Colonic mucosa (tissue), 4 donors: ENCODE results near the gene FAM163A. TPM values are rescaled to one million over a fixed set of nuclear protein-coding genes. Genes with fewer than 3 reads are reported as not detected.
A peak's percentile ranks its signal among the peaks of the same experiment; 100 is the strongest.

ENCODE experiments used
- DNase-seq: peaks from one replicate; pipeline ENCODE4 v3.0.0-alpha.2; 2020
- H3K27ac ChIP-seq: fragments of 200-600 bp; one replicate; pipeline ENCODE4 v1.8.0; 2021
- H3K27me3 ChIP-seq: fragments of 200-600 bp; one replicate; pipeline ENCODE4 v1.8.0; 2021
- H3K36me3 ChIP-seq: fragments of 200-600 bp; one replicate; pipeline ENCODE4 v1.8.0; 2021
- H3K4me1 ChIP-seq: fragments of 200-600 bp; one replicate; pipeline ENCODE4 v1.8.0; 2021; ENCODE audit warnings: mild to moderate bottlenecking
- H3K4me3 ChIP-seq: fragments of 200-600 bp; one replicate; pipeline ENCODE4 v1.8.0; 2021
- H3K9ac ChIP-seq, 2 donors: one replicate each; pipeline ENCODE4 v1.7.0; 2013; ENCODE audit warnings: control low read depth in 2 of 2, low read depth in 2 of 2, low read length in 2 of 2
- H3K9me3 ChIP-seq: fragments of 200-600 bp; one replicate; pipeline ENCODE4 v1.8.0; 2021
- intact Hi-C: fragments of 100-400 bp; cut with DNase I; formaldehyde crosslinking; loops from one replicate; pipeline ENCODE4 v1.14.1; 2022
- total RNA-seq, 2 donors: library from RNA; stranded (reverse); fragmentation: NEBNext Ultra II Directional in 1 of 2; extraction: Animal tissue kit (Norgen Biotek cat#: 25700) in 1 of 2; gene quantifications; one replicate each; pipeline ENCODE4 v1.2.1, GENCODE V29; 2021
- TF ChIP-seq, protein P1 (sequence below): fragments of 200-600 bp; IDR thresholded peaks from one replicate; pipeline ENCODE4 v1.8.0; 2022; ENCODE audit warnings: antibody characterized with exemption, mild to moderate bottlenecking
- donor health status: healthy.
- donor health status: DM: no; HTN: no; CAD: no.
- donor health status: DM: no; HTN: no; CAD: no.

FAM163A gene
- total RNA-seq, 2 donors from 2014 or later: 0.10 to 0.56 TPM

DNA sequence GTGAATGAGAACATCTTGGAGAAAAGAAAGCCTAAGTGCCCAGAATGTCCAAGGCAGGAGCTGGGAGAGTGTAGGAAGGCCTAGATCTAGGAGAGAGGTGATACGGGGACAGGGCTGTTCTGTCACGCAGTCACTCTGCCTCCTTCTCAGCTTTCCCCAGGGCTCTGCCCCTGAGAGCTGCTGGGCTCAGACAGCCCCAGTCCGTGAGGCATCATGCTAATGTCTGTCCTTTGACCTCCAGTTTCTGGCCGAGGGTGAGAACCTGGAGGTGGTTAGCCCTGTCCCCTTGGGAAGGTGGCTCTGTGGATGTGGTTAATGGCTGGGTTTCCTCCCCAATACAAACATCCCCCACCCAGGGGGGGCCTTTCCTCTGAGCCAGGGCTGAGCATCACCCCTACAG, 63.2 kb downstream of the FAM163A start:
- Histone ChIP-seq H3K4me1 (no peaks in the 10 kb centered on the region), H3K9ac (no peak overlapping the region), H3K4me3 (no peak overlapping the region), H3K27ac (no peak overlapping the region), H3K36me3 (no peaks in the 10 kb centered on the region), H3K9me3 (no peaks in the 10 kb centered on the region), H3K27me3 (no peaks in the 10 kb centered on the region)
- intact Hi-C loops: no loop called here
- TF ChIP-seq, protein P1, sequence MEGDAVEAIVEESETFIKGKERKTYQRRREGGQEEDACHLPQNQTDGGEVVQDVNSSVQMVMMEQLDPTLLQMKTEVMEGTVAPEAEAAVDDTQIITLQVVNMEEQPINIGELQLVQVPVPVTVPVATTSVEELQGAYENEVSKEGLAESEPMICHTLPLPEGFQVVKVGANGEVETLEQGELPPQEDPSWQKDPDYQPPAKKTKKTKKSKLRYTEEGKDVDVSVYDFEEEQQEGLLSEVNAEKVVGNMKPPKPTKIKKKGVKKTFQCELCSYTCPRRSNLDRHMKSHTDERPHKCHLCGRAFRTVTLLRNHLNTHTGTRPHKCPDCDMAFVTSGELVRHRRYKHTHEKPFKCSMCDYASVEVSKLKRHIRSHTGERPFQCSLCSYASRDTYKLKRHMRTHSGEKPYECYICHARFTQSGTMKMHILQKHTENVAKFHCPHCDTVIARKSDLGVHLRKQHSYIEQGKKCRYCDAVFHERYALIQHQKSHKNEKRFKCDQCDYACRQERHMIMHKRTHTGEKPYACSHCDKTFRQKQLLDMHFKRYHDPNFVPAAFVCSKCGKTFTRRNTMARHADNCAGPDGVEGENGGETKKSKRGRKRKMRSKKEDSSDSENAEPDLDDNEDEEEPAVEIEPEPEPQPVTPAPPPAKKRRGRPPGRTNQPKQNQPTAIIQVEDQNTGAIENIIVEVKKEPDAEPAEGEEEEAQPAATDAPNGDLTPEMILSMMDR: no peak
- no peak for DNase-seq

DNA sequence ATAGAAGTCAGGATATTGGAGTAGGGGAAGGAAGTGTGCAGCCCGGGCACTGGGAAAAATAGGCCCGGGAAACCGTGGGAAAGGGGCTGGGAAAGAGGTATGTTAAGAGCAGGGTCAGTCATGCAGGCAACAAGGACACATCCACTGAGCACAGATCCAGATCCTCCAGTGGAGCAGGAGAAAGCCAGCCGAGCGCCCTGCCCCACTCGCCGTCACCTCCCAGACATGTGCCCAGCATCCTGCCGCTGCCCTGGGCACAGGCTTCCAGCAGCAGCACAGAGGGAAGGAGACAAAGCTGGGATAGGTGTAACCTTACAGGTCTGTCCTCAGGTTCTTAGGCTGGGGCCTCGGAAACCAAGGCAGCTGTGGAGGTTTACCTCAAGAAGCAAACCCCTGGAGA, 64.2 kb downstream of the FAM163A start:
- Histone ChIP-seq H3K36me3 (no peaks in the 10 kb centered on the region), H3K4me3 (no peak overlapping the region), H3K27ac (no peak overlapping the region), H3K9ac (no peak overlapping the region), H3K27me3 (no peaks in the 10 kb centered on the region), H3K9me3 (no peaks in the 10 kb centered on the region), H3K4me1 (no peaks in the 10 kb centered on the region)
- TF ChIP-seq, protein P1: no peak
- intact Hi-C loops: no loop called here
- DNase-seq: no peak

DNA sequence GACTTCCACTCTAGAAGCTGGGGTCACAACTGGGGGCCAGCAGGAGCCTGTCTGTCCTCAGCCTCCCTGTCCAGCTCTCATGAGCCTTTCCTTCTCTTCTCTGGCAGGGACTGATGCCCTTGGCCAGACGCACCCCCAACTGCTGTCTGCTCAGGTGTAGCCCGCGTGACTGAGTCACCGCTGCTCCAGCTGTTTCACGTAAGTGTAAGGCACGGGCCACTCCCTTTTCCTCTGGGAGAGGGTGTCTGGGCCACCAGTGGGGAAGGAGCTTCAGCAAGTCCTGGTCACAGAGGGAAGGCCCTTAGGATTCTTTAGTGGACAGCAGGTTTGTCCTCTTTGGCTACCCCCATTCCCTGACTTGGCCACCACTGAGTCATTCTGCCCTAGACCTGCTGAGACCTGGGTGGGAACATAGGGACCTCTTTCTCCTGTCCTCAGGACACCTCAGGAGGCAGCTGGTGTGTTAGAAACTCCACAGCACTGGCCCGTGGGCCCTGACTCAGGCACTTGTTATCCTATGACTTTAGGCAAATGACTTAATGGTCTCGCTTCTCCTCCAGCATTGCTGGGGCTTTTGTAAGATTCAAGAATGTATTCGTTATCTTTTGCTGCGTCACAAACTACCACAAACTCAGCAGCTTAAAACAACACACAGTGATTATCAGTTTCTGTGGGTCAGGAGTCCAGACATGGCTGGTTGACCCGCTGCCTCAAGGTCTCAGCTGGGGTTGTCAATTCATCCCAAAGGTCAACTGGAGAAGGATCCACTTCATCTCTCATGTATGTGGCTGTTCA, 64.8 kb downstream of the FAM163A start:
- H3K4me3 ChIP-seq: no peak overlapping the region
- intact Hi-C loops: loop anchor here (2.0 kb wide), 1 partner anchor 99 kb away; no protein-coding TSS in a partner anchor
- no peaks in the 10 kb centered on the region for H3K4me1 ChIP-seq
- no peaks in the 10 kb centered on the region for H3K27me3 ChIP-seq
- DNase-seq: no peak
- H3K27ac ChIP-seq: no peak overlapping the region
- TF ChIP-seq, protein P1: no peak
- no peaks in the 10 kb centered on the region for H3K9me3 ChIP-seq
- no peak overlapping the region for H3K9ac ChIP-seq
- H3K36me3 ChIP-seq: no peaks in the 10 kb centered on the region

DNA sequence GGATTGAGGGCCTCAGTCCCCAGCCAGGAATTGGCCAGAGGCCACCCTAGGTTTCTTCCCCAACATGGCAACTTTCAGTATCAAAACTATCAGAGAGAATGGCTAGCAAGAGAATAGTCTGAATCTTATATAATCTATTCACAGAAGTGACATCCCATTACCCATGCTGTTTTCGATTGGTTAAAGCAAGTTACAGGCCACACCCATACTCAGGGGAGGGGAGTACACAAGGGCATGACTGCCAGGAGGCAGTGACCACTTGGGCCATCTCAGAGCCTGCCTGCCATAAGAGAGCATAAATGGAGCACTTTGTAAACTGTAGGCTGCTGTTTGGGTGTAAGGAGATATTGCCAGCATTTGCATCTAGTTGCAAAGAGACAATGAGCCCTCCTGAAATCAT, 65.4 kb downstream of the FAM163A start:
- intact Hi-C loops: loop anchor here (2.0 kb wide), 1 partner anchor 100 kb away; no protein-coding TSS in a partner anchor
- H3K27ac ChIP-seq: no peak overlapping the region
- DNase-seq: no peak

DNA sequence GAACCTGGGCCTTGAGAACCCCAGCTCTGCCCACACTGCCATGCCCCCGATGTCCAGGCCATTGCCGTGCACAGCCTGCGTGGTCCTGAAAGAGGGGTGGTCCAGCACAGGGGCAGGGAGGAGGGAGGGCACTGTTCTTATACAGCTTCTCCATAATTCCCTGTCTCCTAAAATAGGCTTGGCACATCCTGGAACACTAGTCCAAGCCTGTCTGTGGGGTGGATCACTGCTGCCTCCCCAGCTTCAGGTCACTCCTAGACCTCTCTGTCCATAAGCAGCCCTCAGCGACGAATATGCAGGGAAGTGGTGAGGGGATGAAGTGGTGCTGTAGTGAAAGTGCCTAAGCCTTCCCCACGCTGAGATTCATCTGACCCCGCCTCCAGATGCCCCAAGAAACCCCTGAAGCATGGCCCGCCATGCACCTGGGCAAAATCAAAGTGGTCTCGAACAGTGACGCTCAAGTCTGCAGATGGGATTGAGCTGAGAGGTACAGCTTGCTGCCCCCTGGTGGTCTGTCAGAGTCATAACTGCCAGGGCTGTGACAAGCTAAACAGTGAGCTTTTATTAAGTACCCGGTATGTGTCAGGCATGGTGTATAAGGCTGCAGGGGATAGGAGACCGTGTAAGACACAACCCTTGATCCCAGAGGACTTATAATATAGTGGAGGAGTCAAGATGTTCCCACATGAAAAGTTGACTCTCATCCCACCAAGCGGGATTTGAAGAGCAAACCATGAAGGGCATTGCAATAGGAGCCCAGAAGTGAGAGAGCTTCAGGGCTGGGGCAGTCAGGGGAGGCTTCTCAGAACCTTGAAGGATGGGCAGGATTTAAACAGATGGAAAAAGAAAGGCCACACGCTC, 66.6 kb downstream of the FAM163A start:
- Histone ChIP-seq H3K36me3 (no peaks in the 10 kb centered on the region), H3K9me3 (no peaks in the 10 kb centered on the region)

More for the DNA sequence above, 65.4 kb downstream of the FAM163A start:
- no peak overlapping the region for H3K4me3 ChIP-seq
- TF ChIP-seq, protein P1: no peak
- no peaks in the 10 kb centered on the region for H3K9me3 ChIP-seq
- no peaks in the 10 kb centered on the region for H3K27me3 ChIP-seq
- H3K9ac ChIP-seq: no peak overlapping the region
- no peaks in the 10 kb centered on the region for H3K36me3 ChIP-seq
- no peaks in the 10 kb centered on the region for H3K4me1 ChIP-seq

More for the DNA sequence above, 66.6 kb downstream of the FAM163A start:
- intact Hi-C loops: loop anchor here (2.0 kb wide), 1 partner anchor 101 kb away; no protein-coding TSS in a partner anchor
- H3K27me3 ChIP-seq: no peaks in the 10 kb centered on the region
- TF ChIP-seq, protein P1: peak; percentile 89
- H3K27ac ChIP-seq: no peak overlapping the region
- no peak overlapping the region for H3K4me3 ChIP-seq
- peak; percentile 35 for DNase-seq
- H3K9ac ChIP-seq: no peak overlapping the region
- H3K4me1 ChIP-seq: no peaks in the 10 kb centered on the region
